Measurements from ENCODE around the gene CCSAP.

- TF ChIP-seq, protein P1, sequence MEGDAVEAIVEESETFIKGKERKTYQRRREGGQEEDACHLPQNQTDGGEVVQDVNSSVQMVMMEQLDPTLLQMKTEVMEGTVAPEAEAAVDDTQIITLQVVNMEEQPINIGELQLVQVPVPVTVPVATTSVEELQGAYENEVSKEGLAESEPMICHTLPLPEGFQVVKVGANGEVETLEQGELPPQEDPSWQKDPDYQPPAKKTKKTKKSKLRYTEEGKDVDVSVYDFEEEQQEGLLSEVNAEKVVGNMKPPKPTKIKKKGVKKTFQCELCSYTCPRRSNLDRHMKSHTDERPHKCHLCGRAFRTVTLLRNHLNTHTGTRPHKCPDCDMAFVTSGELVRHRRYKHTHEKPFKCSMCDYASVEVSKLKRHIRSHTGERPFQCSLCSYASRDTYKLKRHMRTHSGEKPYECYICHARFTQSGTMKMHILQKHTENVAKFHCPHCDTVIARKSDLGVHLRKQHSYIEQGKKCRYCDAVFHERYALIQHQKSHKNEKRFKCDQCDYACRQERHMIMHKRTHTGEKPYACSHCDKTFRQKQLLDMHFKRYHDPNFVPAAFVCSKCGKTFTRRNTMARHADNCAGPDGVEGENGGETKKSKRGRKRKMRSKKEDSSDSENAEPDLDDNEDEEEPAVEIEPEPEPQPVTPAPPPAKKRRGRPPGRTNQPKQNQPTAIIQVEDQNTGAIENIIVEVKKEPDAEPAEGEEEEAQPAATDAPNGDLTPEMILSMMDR (IDR thresholded peaks at IDR 0.05), result no peak
- TF ChIP-seq ZFX (IDR thresholded peaks at IDR 0.05; ENCODE audit: borderline replicate concordance), result no peak
Measured at GRCh38 chr1:229328598-229329362, 14.1 kb downstream of the CCSAP start.

Data from 22Rv1 (cell line).